GM23248 (cell line): Measurements from ENCODE around the gene EIF5B. TPM values are rescaled to one million over a fixed set of nuclear protein-coding genes. Genes with fewer than 3 reads are reported as not detected.

ENCODE experiments used
- DNase-seq: peaks from one replicate; pipeline ENCODE4 v3.0.0-alpha.2; 2015
- H2AFZ ChIP-seq: fragments of 200-600 bp; sonication (generic); 2 replicates; pipeline ENCODE4 v1.6.1; 2016; ENCODE audit warnings: antibody characterized with exemption
- H3F3A ChIP-seq: fragments of 200-600 bp; sonication (generic); 2 replicates; pipeline ENCODE4 v1.6.1; 2016; ENCODE audit warnings: mild to moderate bottlenecking, antibody characterized with exemption, mixed run types; ENCODE audit not compliant: insufficient read depth
- H3K27ac ChIP-seq: fragments of 200-600 bp; sonication (generic); 2 replicates; pipeline ENCODE4 v1.5.1; 2016; ENCODE audit warnings: mild to moderate bottlenecking
- H3K27me3 ChIP-seq: fragments of 200-600 bp; sonication (generic); replicated peaks from 2 replicates; pipeline ENCODE4 v1.6.1; 2016; ENCODE audit warnings: mild to moderate bottlenecking; ENCODE audit not compliant: insufficient read depth
- H3K36me3 ChIP-seq: fragments of 200-600 bp; sonication (generic); 2 replicates; pipeline ENCODE4 v1.6.1; 2016; ENCODE audit warnings: low read depth, mild to moderate bottlenecking
- H3K4me1 ChIP-seq: fragments of 200-600 bp; sonication (generic); 2 replicates; pipeline ENCODE4 v1.6.1; 2016; ENCODE audit warnings: mild to moderate bottlenecking; ENCODE audit not compliant: insufficient read depth
- H3K4me2 ChIP-seq: fragments of 200-600 bp; sonication (generic); one replicate; pipeline ENCODE4 v1.6.1; 2016; ENCODE audit warnings: mild to moderate bottlenecking; ENCODE audit not compliant: unreplicated experiment
- H3K4me3 ChIP-seq: fragments of 200-600 bp; sonication (generic); 2 replicates; pipeline ENCODE4 v1.5.1; 2016; ENCODE audit warnings: mild to moderate bottlenecking
- H3K79me2 ChIP-seq: fragments of 200-600 bp; sonication (generic); 2 replicates; pipeline ENCODE4 v1.6.1; 2016; ENCODE audit warnings: mild to moderate bottlenecking; ENCODE audit not compliant: insufficient read depth
- H3K9ac ChIP-seq: fragments of 200-600 bp; sonication (generic); 2 replicates; pipeline ENCODE4 v1.6.1; 2016; ENCODE audit warnings: mild to moderate bottlenecking
- H3K9me2 ChIP-seq: fragments of 200-600 bp; sonication (generic); 2 replicates; pipeline ENCODE4 v1.6.1; 2016; ENCODE audit warnings: mixed run types, mild to moderate bottlenecking, moderate library complexity; ENCODE audit not compliant: insufficient read depth
- H3K9me3 ChIP-seq: fragments of 200-600 bp; sonication (generic); one replicate; pipeline ENCODE4 v1.6.1; 2017; ENCODE audit warnings: low read depth
- H4K20me1 ChIP-seq: fragments of 200-600 bp; sonication (generic); 2 replicates; pipeline ENCODE4 v1.6.0; 2016; ENCODE audit not compliant: insufficient read depth
- EZH2 ChIP-seq: fragments of 200-600 bp; sonication (generic); IDR thresholded peaks from 2 replicates; pipeline ENCODE4 v1.6.1; 2018; ENCODE audit warnings: antibody characterized with exemption, mild to moderate bottlenecking; ENCODE audit not compliant: insufficient read depth, poor library complexity, severe bottlenecking
- EZH2phosphoT487 ChIP-seq: fragments of 200-600 bp; sonication (generic); IDR thresholded peaks from 2 replicates; pipeline ENCODE4 v1.6.1; 2018; ENCODE audit warnings: antibody characterized with exemption, moderate library complexity, mild to moderate bottlenecking, low read depth; ENCODE audit not compliant: insufficient read depth
- WGBS, 2 experiments: methylation state at CpG; one replicate each; pipeline ENCODE4 v1.1.6; 2015 to 2017; ENCODE audit warnings: low lambda C conversion rate in 2 of 2, low coverage in 1 of 2; ENCODE audit errors: missing lambda C conversion rate in 2 of 2; 5-methylcytosine and 5-hydroxymethylcytosine counted together
- in situ Hi-C: fragments of 300-500 bp; cut with MboI; formaldehyde crosslinking; loops from 2 replicates; pipeline ENCODE4 v1.15.0; 2020
- polyA plus RNA-seq: library from polyadenylated mRNA; unstranded; fragments of >200 nt; fragmentation: Nextera tagmentation; extraction: Ambion mirVana; gene quantifications from 2 replicates; pipeline ENCODE4 v1.2.1, GENCODE V29; 2016
- total RNA-seq: library from RNA; depleted of rRNA; stranded (reverse); fragments of >200 nt; shearing (Covaris generic); gene quantifications from 2 replicates; pipeline ENCODE4 v1.2.3, GENCODE V29; 2014

Gene EIF5B
- total and polyA plus RNA-seq, 2 experiments from 2014 or later, result 19.5 to 27.7 TPM

- Histone ChIP-seq H3K36me3 (peaks cover 46% of the 10 kb centered on the region), H3K4me3 (no peak overlapping the region), H3K79me2 (peaks cover 8% of the 10 kb centered on the region; the same call in 1 of the 2 replicates), H3K4me2 (no peak overlapping the region), H3K9me2 (no peaks in the 10 kb centered on the region), H3K9me3 (no peaks in the 10 kb centered on the region), H4K20me1 (no peaks in the 10 kb centered on the region), H3K27me3 (no peaks in the 10 kb centered on the region), H3K27ac (no peak overlapping the region), H3K4me1 (peaks cover 34% of the 10 kb centered on the region), H3K9ac (no peak overlapping the region), H3F3A (peaks cover 25% of the 10 kb centered on the region), H2AFZ (no peak overlapping the region)
- in situ Hi-C loops, result no loop called here
- no peak for DNase-seq
- TF ChIP-seq EZH2 (no peak), EZH2phosphoT487 (no peak)
- 74 to 85% methylated on average over 3 of the region's 3 CpGs for WGBS, 2 experiments
These were observed 85.4 kb downstream of the EIF5B start for GRCh38 chr2:99422599-99422998.

DNA sequence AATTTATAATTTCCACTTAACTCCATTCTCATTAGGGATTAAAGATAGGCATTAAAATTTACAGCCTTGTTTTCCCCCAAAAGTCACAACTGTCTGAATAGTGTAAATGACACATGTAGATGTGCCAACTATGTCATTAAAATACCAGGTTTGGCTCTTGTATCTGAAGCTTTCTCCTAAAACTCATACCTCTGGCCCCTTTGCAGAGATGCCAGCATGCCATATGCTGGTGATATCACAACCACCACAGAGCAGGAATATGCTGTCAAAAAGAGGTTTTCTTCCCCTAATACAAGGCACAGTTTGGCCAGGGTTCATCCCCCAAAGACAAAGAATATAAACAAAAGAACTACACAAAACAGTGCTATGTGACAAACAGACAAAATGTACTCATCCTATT, 87.2 kb downstream of the EIF5B start:
- H2AFZ ChIP-seq, result no peak overlapping the region
- no peak overlapping the region for H3K4me3 ChIP-seq
- no peak overlapping the region for H3K9ac ChIP-seq
- no peaks in the 10 kb centered on the region for H3K9me2 ChIP-seq
- TF ChIP-seq EZH2 (no peak), EZH2phosphoT487 (no peak)
- no peaks in the 10 kb centered on the region for H4K20me1 ChIP-seq
- peaks cover 50% of the 10 kb centered on the region for H3K36me3 ChIP-seq
- no peaks in the 10 kb centered on the region for H3K27me3 ChIP-seq
- peaks cover 8% of the 10 kb centered on the region; the same call in 1 of the 2 replicates for H3K79me2 ChIP-seq
- H3K4me2 ChIP-seq, result no peak overlapping the region
- in situ Hi-C loops, result no loop called here
- DNase-seq, result no peak
- no peak overlapping the region for H3K27ac ChIP-seq
- H3F3A ChIP-seq, result peaks cover 25% of the 10 kb centered on the region
- H3K9me3 ChIP-seq, result no peaks in the 10 kb centered on the region
- H3K4me1 ChIP-seq, result peaks cover 34% of the 10 kb centered on the region

DNA sequence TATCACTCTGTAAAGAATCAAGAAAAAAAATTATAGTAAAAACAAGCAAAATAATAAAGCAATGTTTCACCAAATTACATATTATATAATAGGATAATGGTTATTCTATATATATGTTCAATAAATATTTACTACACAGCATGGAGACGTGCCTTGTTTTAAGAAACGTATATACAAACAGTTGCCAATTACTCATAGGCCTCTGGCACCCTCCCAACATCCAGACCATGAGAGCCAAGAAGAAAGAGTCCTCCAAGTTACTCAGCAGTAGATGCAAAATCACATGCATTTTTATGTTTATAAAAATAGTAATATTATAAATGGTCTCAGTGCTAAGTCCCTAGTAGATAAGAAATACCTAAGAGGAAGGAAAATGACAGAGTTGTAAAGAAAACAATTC, 87.8 kb downstream of the EIF5B start:
- TF ChIP-seq EZH2, result no peak
- TF ChIP-seq EZH2phosphoT487, result no peak
- no peaks in the 10 kb centered on the region; the same call in 1 of the 2 replicates for H4K20me1 ChIP-seq
- 38 to 52% methylated on average over 2 of the region's 2 CpGs for WGBS, 2 experiments
- peaks cover 25% of the 10 kb centered on the region for H3F3A ChIP-seq
- no peak overlapping the region for H3K4me3 ChIP-seq
- H3K79me2 ChIP-seq, result peaks cover 8% of the 10 kb centered on the region; the same call in 1 of the 2 replicates
- H3K4me2 ChIP-seq, result no peak overlapping the region
- H3K4me1 ChIP-seq, result peaks cover 28% of the 10 kb centered on the region
- no peak overlapping the region for H3K27ac ChIP-seq
- H3K9me2 ChIP-seq, result no peaks in the 10 kb centered on the region
- peaks cover 57% of the 10 kb centered on the region for H3K36me3 ChIP-seq
- no peaks in the 10 kb centered on the region for H3K9me3 ChIP-seq
- peak; percentile 65 for DNase-seq
- no peak overlapping the region for H2AFZ ChIP-seq
- in situ Hi-C loops, result no loop called here
- H3K27me3 ChIP-seq, result no peaks in the 10 kb centered on the region
- H3K9ac ChIP-seq, result no peak overlapping the region

GRCh38 chr2:99430614-99431291, 93.6 kb downstream of the EIF5B start:
- DNase-seq, result peak; percentile 43
- Histone ChIP-seq H3K79me2 (peaks cover 25% of the 10 kb centered on the region), H3K9ac (peak overlapping the region; percentile 9; the same call in 1 of the 2 replicates), H3K9me2 (no peaks in the 10 kb centered on the region), H3K9me3 (no peaks in the 10 kb centered on the region), H4K20me1 (no peaks in the 10 kb centered on the region; the same call in 1 of the 2 replicates), H3K4me1 (peaks cover 13% of the 10 kb centered on the region), H3K4me2 (no peak overlapping the region), H3K27ac (peak overlapping the region; percentile 40), H2AFZ (no peak overlapping the region), H3F3A (peaks cover 24% of the 10 kb centered on the region), H3K36me3 (peaks cover 51% of the 10 kb centered on the region), H3K4me3 (no peak overlapping the region), H3K27me3 (no peaks in the 10 kb centered on the region)
- TF ChIP-seq EZH2, result no peak
- no peak for TF ChIP-seq EZH2phosphoT487
- WGBS, 2 experiments, result 43 to 53% methylated on average over 4 of the region's 4 CpGs
- in situ Hi-C loops, result no loop called here
